IPS-NIHi7 (cell line): ENCODE results near the gene PACSIN1.
A peak's percentile ranks its signal among the peaks of the same experiment; 100 is the strongest.

Experiments
- DNase-seq: peaks from one replicate; pipeline ENCODE4 v3.0.0; 2012; ENCODE audit warnings: mixed read lengths; ENCODE audit errors: extremely low spot score

The PACSIN1 gene

DNA sequence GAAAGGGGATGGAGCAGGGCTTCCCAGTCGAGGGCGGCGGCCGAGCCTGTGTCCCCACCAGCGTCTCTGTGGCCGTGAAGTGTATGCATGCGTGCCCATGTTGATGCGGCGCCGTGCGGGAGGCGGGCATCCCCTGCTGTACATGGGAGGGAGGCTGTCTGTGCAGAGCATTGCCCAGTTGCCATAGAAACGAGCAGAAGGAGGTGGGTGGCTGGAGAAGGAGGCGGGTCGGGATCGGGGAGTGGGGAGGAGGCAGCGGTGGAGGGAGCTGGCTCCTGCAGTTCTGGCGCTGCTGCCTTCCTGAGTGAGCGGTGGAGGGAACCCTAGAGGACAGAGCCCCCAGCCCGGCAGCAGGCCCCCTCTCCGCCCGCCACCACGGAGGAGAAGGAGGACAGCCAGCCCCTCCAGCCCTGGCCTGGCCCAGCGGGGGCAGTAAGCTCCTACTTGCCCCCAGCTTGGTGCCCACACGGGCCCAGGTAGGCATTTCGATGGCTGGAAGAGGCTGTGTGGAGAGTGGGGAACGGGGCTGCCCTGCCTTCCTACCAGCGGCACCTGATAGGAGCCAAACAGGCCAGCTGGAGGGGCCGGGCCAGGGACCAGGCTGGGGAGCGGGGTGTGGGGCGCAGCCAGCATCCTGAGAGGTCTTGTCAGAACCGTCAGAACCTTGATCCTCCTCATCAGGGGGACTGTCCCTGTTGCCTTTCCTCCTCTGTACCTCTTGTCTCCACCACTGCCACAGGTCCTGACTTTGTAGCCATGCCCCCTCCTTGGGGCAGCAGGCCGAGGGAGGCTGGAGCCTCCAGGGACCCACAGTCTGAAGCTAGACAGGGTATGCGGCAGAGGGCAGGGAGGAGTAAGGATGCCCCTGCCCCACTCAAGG lies 49.0 kb downstream of the PACSIN1 start:
- peak; percentile 84 for DNase-seq

- no peak for DNase-seq
These were observed 49.9 kb downstream of the PACSIN1 start for GRCh38 chr6:34515473-34516387.

DNA sequence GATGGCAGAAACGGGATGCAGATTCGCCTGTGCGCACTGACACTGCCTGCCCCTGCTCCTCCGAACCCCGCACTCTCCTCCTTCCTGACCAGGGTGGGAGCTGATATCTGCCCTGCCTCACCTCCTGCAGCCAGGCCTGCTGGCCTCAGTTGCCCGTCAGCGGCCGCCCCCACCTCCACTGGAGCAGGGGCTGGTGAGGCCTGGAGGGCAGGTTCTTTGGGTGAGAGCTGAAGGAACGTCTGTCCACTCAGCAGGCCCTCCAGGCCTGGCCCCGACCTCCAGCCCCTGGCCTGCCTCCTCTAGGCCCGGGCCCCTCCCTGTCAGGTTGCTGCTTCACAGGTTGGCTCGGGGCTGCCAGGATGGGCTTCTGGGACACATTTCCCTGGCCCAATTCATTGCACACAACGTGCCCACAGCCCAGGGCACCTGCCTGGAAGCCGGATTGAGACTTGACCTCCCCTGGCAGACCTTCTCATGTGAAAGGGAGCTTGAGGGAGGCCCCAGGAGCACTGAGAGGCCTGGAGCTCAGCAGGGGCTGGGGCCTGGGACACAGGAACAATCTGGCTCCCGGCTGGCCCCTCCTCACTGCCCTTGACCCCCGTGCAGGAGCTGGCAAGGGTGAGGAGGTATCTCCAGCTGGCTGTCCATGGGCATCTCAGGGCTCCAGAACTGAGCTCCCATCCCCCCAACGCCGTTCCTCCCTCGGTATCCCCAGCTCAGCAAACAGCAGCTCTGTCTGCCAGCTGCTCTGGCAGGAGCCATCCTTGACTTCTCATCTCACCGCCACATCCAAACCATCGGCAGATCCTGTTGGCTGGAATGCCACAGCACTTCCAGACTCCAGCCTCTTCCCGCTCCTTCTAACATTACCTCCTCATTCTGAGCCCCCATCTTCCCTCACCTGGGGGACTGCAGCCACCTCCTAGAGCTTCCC lies 50.8 kb downstream of the PACSIN1 start:
- no peak for DNase-seq

GRCh38 chr6:34517461-34517881 lies 51.6 kb downstream of the PACSIN1 start:
- DNase-seq: no peak

GRCh38 chr6:34517966-34518365 lies 52.1 kb downstream of the PACSIN1 start:
- DNase-seq: no peak

DNA sequence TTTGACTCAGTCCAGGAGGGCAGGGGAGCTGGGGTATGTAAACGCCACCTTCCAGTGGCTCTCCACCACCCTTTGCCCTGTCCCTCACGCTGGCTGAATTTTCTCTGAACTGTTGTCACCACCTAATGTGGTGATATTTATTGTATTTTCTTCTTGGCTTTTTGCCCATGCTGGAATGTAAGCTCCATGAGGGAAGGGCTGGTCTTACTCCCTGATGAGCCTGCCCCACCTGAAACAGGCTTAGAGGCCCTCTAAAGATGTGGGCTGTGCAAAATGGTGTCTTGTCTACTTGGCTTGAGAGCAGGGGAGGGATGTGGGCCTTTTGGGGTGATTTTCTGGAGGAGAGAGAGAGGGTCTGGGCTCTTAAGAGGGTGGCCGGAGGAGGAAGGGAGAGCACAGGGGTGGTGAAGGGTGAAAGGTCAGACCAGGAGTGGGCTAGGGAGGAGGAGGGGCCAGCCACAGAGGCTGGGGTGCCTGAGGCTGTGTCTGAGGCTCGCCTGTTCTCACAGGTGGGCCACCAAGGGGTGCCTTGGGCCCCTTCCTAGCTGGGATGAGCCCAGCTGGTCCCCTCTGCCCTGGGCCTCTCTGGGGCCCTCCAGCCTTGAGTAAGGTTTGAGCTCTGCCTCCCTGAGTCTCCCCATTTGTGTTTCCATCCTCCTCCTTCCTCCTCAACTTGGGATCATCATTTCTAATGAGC lies 52.9 kb downstream of the PACSIN1 start:
- DNase-seq: no peak

- no peak for DNase-seq
These were observed 54.2 kb downstream of the PACSIN1 start for GRCh38 chr6:34519971-34520644.

DNA sequence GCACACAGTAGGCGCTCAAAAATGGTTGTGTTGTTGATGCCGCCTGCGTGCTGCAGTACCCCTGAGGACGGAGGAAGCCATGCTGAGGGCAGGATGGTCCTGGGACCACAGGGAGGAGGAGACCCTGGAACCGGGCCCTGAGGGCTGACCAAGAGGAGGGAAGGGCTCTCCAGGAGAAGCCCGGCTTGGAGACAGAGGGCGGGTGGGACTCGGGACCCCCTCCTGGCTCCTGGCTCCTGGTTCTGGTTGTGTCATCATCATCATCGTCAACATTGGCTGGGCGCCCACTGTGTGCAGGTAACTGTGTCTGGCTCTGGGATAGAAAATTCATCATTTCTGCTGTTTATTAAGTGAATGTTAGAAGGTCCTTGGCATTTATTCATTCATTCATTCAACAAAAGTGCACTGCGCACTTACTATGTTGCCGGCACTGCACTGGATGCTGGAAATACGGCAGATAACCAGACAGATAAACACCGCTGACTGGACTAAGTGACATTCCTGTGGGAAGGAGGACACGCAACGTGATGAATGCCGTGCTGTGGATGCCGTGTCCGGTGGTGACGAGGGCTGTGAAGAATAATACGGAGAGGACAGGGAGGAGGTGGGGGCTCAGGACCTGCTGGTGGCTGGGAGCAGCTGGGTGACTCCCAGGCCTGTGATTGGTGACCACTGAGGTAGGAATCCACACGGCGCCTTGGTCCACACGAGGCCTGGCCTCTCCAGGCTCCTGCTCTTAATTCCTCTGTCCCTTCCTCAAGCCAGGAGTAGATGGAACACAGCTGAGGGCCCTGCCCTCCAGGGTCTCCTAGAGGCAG lies 55.0 kb downstream of the PACSIN1 start:
- DNase-seq: no peak

DNA sequence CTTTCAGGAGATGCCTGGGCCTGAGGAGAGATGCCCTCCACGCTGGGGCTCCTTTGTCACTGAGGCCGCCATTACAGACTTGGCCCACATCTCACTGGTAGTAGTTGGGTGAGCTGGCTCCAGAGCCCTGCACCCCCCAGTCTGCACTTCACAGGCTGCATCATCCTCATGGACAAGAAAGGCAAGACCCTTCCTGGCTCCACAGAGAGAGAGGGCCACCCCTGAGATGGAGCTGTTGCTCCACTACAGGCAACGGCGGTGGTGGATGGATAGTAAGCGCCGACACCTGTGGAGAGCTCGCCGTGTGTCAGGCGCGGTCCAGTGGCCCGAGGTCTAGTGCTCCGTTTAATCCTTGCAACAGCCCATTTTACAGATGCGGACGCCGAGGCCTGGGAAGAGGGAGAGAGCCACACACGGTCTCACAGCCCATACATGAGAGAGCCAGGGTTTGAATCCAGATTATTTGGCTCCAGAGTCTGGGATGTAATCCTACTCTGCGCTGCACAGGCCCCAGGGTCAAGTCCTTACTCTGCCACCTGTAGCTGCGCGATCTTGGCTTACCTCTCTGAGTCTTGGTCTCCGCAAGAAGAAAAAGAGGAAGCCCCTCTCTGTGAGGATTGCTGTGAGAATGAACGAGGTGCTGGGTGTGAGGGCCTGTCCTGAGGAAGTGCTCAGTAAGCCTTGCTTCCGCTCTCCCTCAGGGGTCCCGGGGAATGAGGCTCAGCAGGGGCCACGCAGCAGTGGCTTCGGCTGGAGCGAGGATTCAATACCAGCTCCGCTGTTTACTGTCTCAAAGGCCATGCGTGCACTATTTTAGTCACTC lies 55.8 kb downstream of the PACSIN1 start:
- no peak for DNase-seq

DNA sequence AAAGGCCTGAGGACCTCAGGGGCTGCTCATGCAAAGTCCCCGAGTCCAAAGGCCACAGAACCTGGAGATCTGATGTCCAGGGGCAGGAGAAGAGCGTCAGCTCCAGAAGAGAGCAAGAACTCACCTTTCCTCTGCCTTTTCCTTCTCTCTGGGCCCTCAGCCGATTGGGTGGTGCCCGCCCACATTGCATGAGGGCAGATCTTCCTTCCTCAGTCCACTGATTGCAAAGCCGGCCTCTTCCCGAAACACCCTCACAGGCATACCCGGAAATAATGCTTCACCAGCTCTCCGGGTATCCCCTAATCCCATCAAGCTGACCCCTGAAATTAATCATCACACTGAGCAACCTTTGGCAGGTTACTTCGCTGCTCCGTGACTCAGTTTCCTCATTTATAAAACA lies 56.9 kb downstream of the PACSIN1 start:
- no peak for DNase-seq

- DNase-seq: no peak
These were observed 57.7 kb downstream of the PACSIN1 start for GRCh38 chr6:34523441-34524206.

GRCh38 chr6:34524499-34524898 lies 58.6 kb downstream of the PACSIN1 start:
- no peak for DNase-seq

DNA sequence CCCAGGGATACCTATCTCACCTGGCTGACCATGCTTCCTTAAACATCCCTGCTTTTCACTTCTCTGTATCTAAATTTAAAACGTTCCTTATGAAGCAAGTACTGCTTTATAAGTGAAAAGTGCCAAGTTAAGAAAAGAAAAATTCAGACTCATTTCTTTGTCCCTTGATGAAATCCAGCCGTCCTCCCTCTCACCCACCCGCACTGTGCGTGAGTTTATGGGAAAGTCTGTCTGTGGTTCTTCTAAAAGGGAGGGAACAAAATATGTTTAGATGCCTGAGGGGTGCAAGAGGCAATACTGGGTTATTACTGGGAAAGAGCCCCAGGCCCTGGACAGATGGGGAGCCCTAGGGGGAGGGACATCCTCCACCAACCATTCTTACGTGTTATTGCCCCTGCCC lies 59.1 kb downstream of the PACSIN1 start:
- no peak for DNase-seq

- no peak for DNase-seq
These were observed 59.7 kb downstream of the PACSIN1 start for GRCh38 chr6:34525431-34526175.

DNA sequence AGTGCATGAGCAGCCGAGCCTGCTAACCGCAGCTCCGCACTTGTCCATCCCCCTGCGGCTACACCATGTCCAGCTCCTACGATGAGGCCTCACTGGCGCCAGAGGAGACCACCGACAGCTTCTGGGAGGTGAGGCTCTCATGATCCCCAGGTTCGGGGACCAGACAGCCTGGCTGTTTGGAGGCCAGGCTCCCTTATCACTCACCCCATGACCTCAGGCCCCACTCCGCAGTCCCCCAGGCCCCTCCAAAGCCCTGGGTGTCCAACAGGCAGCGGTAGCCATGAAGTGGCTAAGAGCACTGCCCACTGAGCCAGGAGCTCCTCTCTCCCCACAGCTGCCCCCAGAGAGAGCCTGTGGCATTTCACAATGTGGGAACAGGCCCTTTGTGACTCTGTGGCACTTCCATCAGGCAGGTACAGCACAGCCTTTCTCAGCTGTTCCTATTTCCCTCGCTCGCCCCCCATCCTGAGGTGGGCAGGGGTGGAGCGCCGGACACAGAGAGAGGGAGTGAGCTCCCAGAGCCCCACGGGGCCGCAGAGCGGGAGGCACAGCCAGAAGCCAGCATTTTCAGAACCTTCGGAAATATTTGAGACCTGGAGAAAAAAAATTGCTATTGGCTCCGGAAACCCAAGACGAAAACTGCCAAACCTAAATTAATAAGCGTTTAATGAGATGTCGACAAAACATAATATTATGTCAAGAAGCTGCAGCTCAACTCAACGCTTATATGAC lies 60.5 kb downstream of the PACSIN1 start:
- DNase-seq: no peak

DNA sequence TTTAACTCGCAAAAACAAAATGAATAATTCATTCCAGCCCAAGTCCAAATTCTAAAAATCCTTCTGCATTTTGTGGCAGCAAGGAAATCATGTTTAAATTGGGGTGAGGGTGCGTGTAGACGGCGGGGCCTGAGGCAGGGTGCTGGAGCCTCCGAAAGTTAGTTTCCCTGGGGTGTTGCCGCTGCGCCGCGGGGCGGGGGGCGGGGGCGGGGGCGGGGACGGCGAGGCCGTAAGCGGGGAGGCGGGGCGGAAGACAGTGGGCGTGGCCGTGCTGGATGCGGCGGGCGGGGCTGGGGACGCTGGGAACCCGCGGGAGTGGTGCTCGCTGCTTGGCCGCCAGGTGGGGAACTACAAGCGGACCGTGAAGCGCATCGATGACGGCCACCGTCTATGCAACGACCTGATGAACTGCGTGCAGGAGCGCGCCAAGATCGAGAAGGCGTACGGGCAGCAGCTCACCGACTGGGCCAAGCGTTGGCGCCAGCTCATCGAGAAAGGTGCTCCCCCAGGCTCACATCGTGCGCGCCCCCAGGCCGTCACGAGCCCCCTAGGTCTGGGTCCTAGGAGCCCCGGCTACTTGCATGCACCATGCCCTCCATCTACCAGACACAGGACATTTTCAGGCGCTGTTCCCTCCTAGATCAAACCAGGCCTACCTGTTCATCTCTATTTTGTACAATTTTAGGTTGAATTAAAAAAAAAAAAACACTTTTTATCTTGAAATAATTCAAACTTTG lies 61.3 kb downstream of the PACSIN1 start:
- DNase-seq: peak; percentile 98
